Left hindlimb (tissue), 1 donor: ENCODE results near the gene CARMIL3.
A peak's percentile ranks its signal among the peaks of the same experiment; 100 is the strongest.
"Not testable (repeated sequence)": the region's sequence is repeated elsewhere in the genome, so short reads cannot be mapped to it uniquely, and the experiment has no call there.

Experiments used
- DNase-seq: peaks from one replicate; pipeline ENCODE4 v3.0.0-alpha.2; 2018

CARMIL3 gene

GRCh38 chr14:24037658-24038037 lies 14.2 kb upstream of the CARMIL3 start:
- DNase-seq, result no peak

GRCh38 chr14:24038686-24039085 lies 13.1 kb upstream of the CARMIL3 start:
- no peak for DNase-seq

- DNase-seq, result no peak
These were observed 11.1 kb upstream of the CARMIL3 start for GRCh38 chr14:24040692-24041091.

- DNase-seq, result no peak
These were observed 9.1 kb upstream of the CARMIL3 start for GRCh38 chr14:24042746-24043145.

- DNase-seq, result not testable (repeated sequence)
These were observed 2.8 kb upstream of the CARMIL3 start for GRCh38 chr14:24049002-24049401.

- not testable (repeated sequence) for DNase-seq
These were observed 1.1 kb upstream of the CARMIL3 start for GRCh38 chr14:24050753-24051152.

GRCh38 chr14:24051176-24051788 lies 527 bp upstream of the CARMIL3 start:
- no peak for DNase-seq

- DNase-seq, result no peak
These were observed 1.1 kb downstream of the CARMIL3 start for GRCh38 chr14:24052656-24053547.

GRCh38 chr14:24053548-24054323 lies 1.9 kb downstream of the CARMIL3 start:
- no peak for DNase-seq

- no peak for DNase-seq
These were observed 2.5 kb downstream of the CARMIL3 start for GRCh38 chr14:24054324-24054641.

GRCh38 chr14:24054646-24055045 lies 2.8 kb downstream of the CARMIL3 start:
- no peak for DNase-seq

- no peak for DNase-seq
These were observed 4.4 kb downstream of the CARMIL3 start for GRCh38 chr14:24055971-24056799.

- no peak for DNase-seq
These were observed 5.0 kb downstream of the CARMIL3 start for GRCh38 chr14:24056800-24057184.

GRCh38 chr14:24057271-24057670 lies 5.5 kb downstream of the CARMIL3 start:
- no peak for DNase-seq

GRCh38 chr14:24057867-24058259 lies 6.1 kb downstream of the CARMIL3 start:
- no peak for DNase-seq

GRCh38 chr14:24058260-24058950 lies 6.6 kb downstream of the CARMIL3 start:
- DNase-seq, result peak; percentile 62

GRCh38 chr14:24058951-24059475 lies 7.2 kb downstream of the CARMIL3 start:
- no peak for DNase-seq

- DNase-seq, result no peak
These were observed 8.1 kb downstream of the CARMIL3 start for GRCh38 chr14:24059841-24060388.

GRCh38 chr14:24060443-24060842 lies 8.6 kb downstream of the CARMIL3 start:
- DNase-seq, result no peak

- DNase-seq, result no peak
These were observed 9.4 kb downstream of the CARMIL3 start for GRCh38 chr14:24060984-24061913.
